HG03139 (cell line): Measurements from ENCODE around the gene HHIPL2.
A peak's percentile ranks its signal among the peaks of the same experiment; 100 is the strongest.

Experiments used
- ATAC-seq: cut with Tn5 transposase; IDR thresholded peaks from one replicate; pipeline ENCODE4 v1.9.1; 2021; ENCODE audit not compliant: unreplicated experiment

HHIPL2 gene

GRCh38 chr1:222547944-222548671 lies at the start of gene HHIPL2:
Gene HHIPL2, minus strand, starts transcription at chr1:222548104. Its CDS starts 60 bp downstream, at chr1:222548044.
- ATAC-seq: no peak

- no peak for ATAC-seq
These were observed 48.8 kb upstream of the HHIPL2 start for GRCh38 chr1:222596696-222597095.

GRCh38 chr1:222594789-222595188 lies 46.9 kb upstream of the HHIPL2 start:
- ATAC-seq: no peak

- no peak for ATAC-seq
These were observed 44.3 kb upstream of the HHIPL2 start for GRCh38 chr1:222592171-222592570.

- ATAC-seq: peak; percentile 100
These were observed 41.8 kb upstream of the HHIPL2 start, which contains the start of gene TAF1A for GRCh38 chr1:222589462-222590302. Gene TAF1A, minus strand, starts transcription at chr1:222589933.

GRCh38 chr1:222588135-222588534 lies 40.2 kb upstream of the HHIPL2 start:
- no peak for ATAC-seq

- ATAC-seq: no peak
These were observed 38.9 kb upstream of the HHIPL2 start for GRCh38 chr1:222586842-222587241.

GRCh38 chr1:222583079-222583478 lies 35.2 kb upstream of the HHIPL2 start:
- peak; percentile 86 for ATAC-seq

- ATAC-seq: peak; percentile 49
These were observed 34.3 kb upstream of the HHIPL2 start for GRCh38 chr1:222582099-222582774.

- ATAC-seq: no peak
These were observed 31.4 kb upstream of the HHIPL2 start for GRCh38 chr1:222579316-222579715.

- ATAC-seq: no peak
These were observed 22.9 kb upstream of the HHIPL2 start for GRCh38 chr1:222570837-222571236.

GRCh38 chr1:222561656-222562055 lies 13.8 kb upstream of the HHIPL2 start:
- ATAC-seq: no peak

GRCh38 chr1:222557574-222557973 lies 9.7 kb upstream of the HHIPL2 start:
- no peak for ATAC-seq

GRCh38 chr1:222557148-222557547 lies 9.2 kb upstream of the HHIPL2 start:
- ATAC-seq: no peak

GRCh38 chr1:222555992-222556615 lies 8.2 kb upstream of the HHIPL2 start:
- no peak for ATAC-seq

GRCh38 chr1:222554177-222554576 lies 6.3 kb upstream of the HHIPL2 start:
- no peak for ATAC-seq

GRCh38 chr1:222552882-222553281 lies 5.0 kb upstream of the HHIPL2 start:
- no peak for ATAC-seq

GRCh38 chr1:222547260-222547614 lies 667 bp downstream of the HHIPL2 start:
- ATAC-seq: no peak

GRCh38 chr1:222546548-222547259 lies 1.2 kb downstream of the HHIPL2 start:
- no peak for ATAC-seq

GRCh38 chr1:222546091-222546490 lies 1.8 kb downstream of the HHIPL2 start:
- no peak for ATAC-seq

GRCh38 chr1:222543817-222544216 lies 4.1 kb downstream of the HHIPL2 start:
- no peak for ATAC-seq
